A673 (cell line): ENCODE data around the gene GPR183. TPM values are rescaled to one million over a fixed set of nuclear protein-coding genes. Genes with fewer than 3 reads are reported as not detected.

Experiments used
- BruUV-seq: library from RNA; stranded (reverse); fragments of 400-500 nt; replicated peaks from 2 replicates; lab custom pipeline; 2021; lab: Mats Ljungman, UMichigan
- CTCF ChIA-PET: fragments of 300-600 bp; sonication (Branson Sonifier 250); formaldehyde crosslinking; loops from one replicate; lab custom pipeline; 2022; ENCODE audit warnings: antibody characterized with exemption; lab: Charles Lee
- POLR2A ChIA-PET: fragments of 300-600 bp; sonication (Branson Sonifier 250); formaldehyde crosslinking; loops from one replicate; lab custom pipeline; 2022; ENCODE audit warnings: antibody characterized with exemption; ENCODE audit not compliant: low non-redundant PET; lab: Charles Lee
- DNase-seq: peaks from one replicate; pipeline ENCODE4 v3.0.0-alpha.2; 2015; ENCODE audit warnings: low spot score
- H3K27ac ChIP-seq: fragments of 200-600 bp; sonication (generic); 2 replicates; pipeline ENCODE4 v1.5.1; 2016; ENCODE audit warnings: mixed run types, low read depth, mild to moderate bottlenecking, mixed read lengths, antibody characterized with exemption, low read length; ENCODE audit not compliant: poor library complexity, severe bottlenecking
- H3K27me3 ChIP-seq: fragments of 200-600 bp; sonication (generic); replicated peaks from 2 replicates; pipeline ENCODE4 v1.6.1; 2017; ENCODE audit warnings: mixed run types, low read depth, mild to moderate bottlenecking, mixed read lengths, antibody characterized with exemption, low read length; ENCODE audit not compliant: insufficient read depth, poor library complexity
- H3K36me3 ChIP-seq: fragments of 200-600 bp; sonication (generic); 2 replicates; pipeline ENCODE4 v1.6.1; 2016; ENCODE audit warnings: mixed run types, mild to moderate bottlenecking, mixed read lengths, antibody characterized with exemption, low read length; ENCODE audit not compliant: insufficient read depth, poor library complexity, severe bottlenecking
- H3K4me1 ChIP-seq: fragments of 200-600 bp; sonication (generic); 2 replicates; pipeline ENCODE4 v1.6.1; 2017; ENCODE audit warnings: mixed run types, mild to moderate bottlenecking, mixed read lengths, antibody characterized with exemption, low read length; ENCODE audit not compliant: insufficient read depth, poor library complexity, severe bottlenecking
- H3K4me3 ChIP-seq: fragments of 200-600 bp; sonication (generic); 2 replicates; pipeline ENCODE4 v1.5.1; 2016; ENCODE audit warnings: low read depth, mixed run types, mild to moderate bottlenecking, mixed read lengths, low read length; ENCODE audit not compliant: poor library complexity, severe bottlenecking
- H3K9me3 ChIP-seq: fragments of 200-600 bp; sonication (generic); 2 replicates; pipeline ENCODE4 v1.6.1; 2016; ENCODE audit warnings: mixed run types, low read depth, mild to moderate bottlenecking, mixed read lengths, antibody characterized with exemption, low read length; ENCODE audit not compliant: poor library complexity, severe bottlenecking
- CTCF ChIP-seq: fragments of 300-800, 200-600 bp; sonication (generic); conservative IDR thresholded peaks from 2 replicates; pipeline ENCODE4 v1.5.1; 2017; ENCODE audit warnings: low read depth, mild to moderate bottlenecking, antibody characterized with exemption, low read length, moderate library complexity, mixed read lengths
- EZH2 ChIP-seq: fragments of 200-600 bp; sonication (generic); IDR thresholded peaks from 2 replicates; pipeline ENCODE4 v1.6.1; 2017; ENCODE audit warnings: borderline replicate concordance, low read depth, mild to moderate bottlenecking, mixed read lengths, antibody characterized with exemption, low read length; ENCODE audit not compliant: poor library complexity, severe bottlenecking
- intact Hi-C: fragments of 100-400 bp; cut with micrococcal nuclease; formaldehyde crosslinking; loops from one replicate; pipeline ENCODE4 v1.10.0; 2022; ENCODE audit not compliant: unreplicated experiment
- total RNA-seq: library from RNA; stranded (reverse); gene quantifications from 2 replicates; pipeline ENCODE4 v1.2.3, GENCODE V29; 2021

GPR183 gene
- total RNA-seq, 1 experiment from 2014 or later = not detected

- intact Hi-C loops = no loop called here
- no peak for DNase-seq
- Histone ChIP-seq H3K4me3 (no peak overlapping the region), H3K27me3 (no peaks in the 10 kb centered on the region), H3K9me3 (no peaks in the 10 kb centered on the region), H3K4me1 (no peaks in the 10 kb centered on the region), H3K36me3 (no peaks in the 10 kb centered on the region), H3K27ac (no peak overlapping the region)
- TF ChIP-seq CTCF (no peak), EZH2 (no peak)
- no TSS peak for BruUV-seq
- POLR2A ChIA-PET = no interaction called here
- CTCF ChIA-PET = no interaction called here
Measured at GRCh38 chr13:99285432-99286182, 21.6 kb downstream of the GPR183 start.

- no peak overlapping the region for H3K4me3 ChIP-seq
- BruUV-seq = no TSS peak
- POLR2A ChIA-PET = no interaction called here
- H3K4me1 ChIP-seq = no peaks in the 10 kb centered on the region
- H3K9me3 ChIP-seq = no peaks in the 10 kb centered on the region
- CTCF ChIA-PET = no interaction called here
- H3K27ac ChIP-seq = no peak overlapping the region
- no peaks in the 10 kb centered on the region for H3K36me3 ChIP-seq
- TF ChIP-seq EZH2 = no peak
- TF ChIP-seq CTCF = no peak
- no peak for DNase-seq
- intact Hi-C loops = no loop called here
- H3K27me3 ChIP-seq = no peaks in the 10 kb centered on the region
Measured at GRCh38 chr13:99282264-99283231, 24.7 kb downstream of the GPR183 start.

GRCh38 chr13:99281811-99282263, 25.4 kb downstream of the GPR183 start:
- no peak overlapping the region for H3K27ac ChIP-seq
- H3K4me3 ChIP-seq = no peak overlapping the region
- intact Hi-C loops = no loop called here
- no peaks in the 10 kb centered on the region for H3K27me3 ChIP-seq
- POLR2A ChIA-PET = no interaction called here
- H3K9me3 ChIP-seq = no peaks in the 10 kb centered on the region
- CTCF ChIA-PET = no interaction called here
- no peak for DNase-seq
- no peaks in the 10 kb centered on the region for H3K36me3 ChIP-seq
- no TSS peak for BruUV-seq
- H3K4me1 ChIP-seq = no peaks in the 10 kb centered on the region
- TF ChIP-seq CTCF (no peak), EZH2 (no peak)
